Stomach (tissue), 9 donors: ENCODE data around the gene C17orf113. TPM values are rescaled to one million over a fixed set of nuclear protein-coding genes. Genes with fewer than 3 reads are reported as not detected.

Experiments
- DNase-seq, 2 donors: peaks; one replicate each; pipeline versions ENCODE4 v3.0.0 to v3.0.0-alpha.2; 2013 to 2019
- H3K27ac ChIP-seq, 5 donors: fragments of 200-600 bp in 4 of 5; sonication (generic) in 4 of 5; one replicate each; pipeline ENCODE4 v1.5.1; 2013 to 2019; ENCODE audit warnings: mild to moderate bottlenecking in 1 of 5, moderate library complexity in 1 of 5
- H3K27me3 ChIP-seq, 3 donors: fragments of 200-600 bp; sonication (generic); one replicate each; pipeline ENCODE4 v1.5.1; 2017 to 2019; ENCODE audit warnings: mixed run types in 1 of 3
- H3K36me3 ChIP-seq, 4 donors: fragments of 200-600 bp; sonication (generic); 1 replicate in 3 of 4; 2 replicates in 1 of 4; pipeline ENCODE4 v1.5.1; 2016 to 2019
- H3K4me1 ChIP-seq, 4 donors: fragments of 200-600 bp; sonication (generic); one replicate each; pipeline ENCODE4 v1.5.1; 2016 to 2019
- H3K4me3 ChIP-seq, 4 donors: fragments of 200-600 bp; sonication (generic) in 3 of 4; one replicate each; pipeline ENCODE4 v1.5.1; 2016 to 2019; ENCODE audit warnings: mild to moderate bottlenecking in 1 of 4
- H3K9me3 ChIP-seq, 4 donors: fragments of 200-600 bp; sonication (generic); one replicate each; pipeline ENCODE4 v1.5.1; 2016 to 2019
- EP300 ChIP-seq: sonication (generic); formaldehyde crosslinking; IDR thresholded peaks from one replicate; pipeline ENCODE4 v1.6.1; 2017; ENCODE audit warnings: antibody characterized with exemption
- POLR2A ChIP-seq, 4 donors: fragments of 450-650 bp; IDR thresholded peaks; one replicate each; pipeline ENCODE4 v1.6.1; 2016; ENCODE audit warnings: antibody characterized with exemption in 4 of 4, control low read depth in 2 of 4, mild to moderate bottlenecking in 1 of 4, moderate library complexity in 1 of 4
- POLR2AphosphoS5 ChIP-seq, 3 donors: sonication (generic); formaldehyde crosslinking; IDR thresholded peaks; one replicate each; pipeline ENCODE4 v1.6.1; 2016; ENCODE audit warnings: antibody characterized with exemption in 3 of 3
- WGBS, 5 donors: extraction: QIAGEN DNeasy Blood & Tissue Kit in 3 of 5; methylation state at CpG; one replicate each; pipeline versions ENCODE4 v1.1.5 to v1.1.7; 2013 to 2018; 5-methylcytosine and 5-hydroxymethylcytosine counted together
- intact Hi-C: fragments of 100-400 bp; cut with DNase I; formaldehyde crosslinking; loops from one replicate; pipeline ENCODE4 v1.15.1; 2023; ENCODE audit warnings: low total_unique reads
- polyA plus RNA-seq, 3 donors: library from polyadenylated mRNA; stranded (reverse); fragments of 200-250 nt; gene quantifications; one replicate each; pipeline ENCODE4 v1.2.3, GENCODE V29; 2013
- total RNA-seq, 5 donors: library from RNA; depleted of rRNA; stranded (reverse); fragments of >200 nt; gene quantifications; one replicate each; pipeline versions ENCODE4 v1.1.0 to v1.2.3, GENCODE V29; 2014 to 2016
- TF ChIP-seq, protein P1 (sequence below), 7 experiments: fragments of 450-650 bp in 4 of 7; fragments of 200-600 bp in 3 of 7; sonication (generic) in 3 of 7; IDR thresholded peaks; one replicate each; pipeline ENCODE4 v1.5.1; 2016 to 2019; ENCODE audit warnings: antibody characterized with exemption in 7 of 7, control low read depth in 2 of 7, mild to moderate bottlenecking in 1 of 7
- donor health status: healthy with polysubstance abuse.
- donor health status: Bipolar disorder and iron deficiency.
- donor health status: healthy.

The C17orf113 gene
- total and polyA plus RNA-seq, 8 donors: 0.31 to 5.2 (median 1.4) TPM; not detected in 2

DNA sequence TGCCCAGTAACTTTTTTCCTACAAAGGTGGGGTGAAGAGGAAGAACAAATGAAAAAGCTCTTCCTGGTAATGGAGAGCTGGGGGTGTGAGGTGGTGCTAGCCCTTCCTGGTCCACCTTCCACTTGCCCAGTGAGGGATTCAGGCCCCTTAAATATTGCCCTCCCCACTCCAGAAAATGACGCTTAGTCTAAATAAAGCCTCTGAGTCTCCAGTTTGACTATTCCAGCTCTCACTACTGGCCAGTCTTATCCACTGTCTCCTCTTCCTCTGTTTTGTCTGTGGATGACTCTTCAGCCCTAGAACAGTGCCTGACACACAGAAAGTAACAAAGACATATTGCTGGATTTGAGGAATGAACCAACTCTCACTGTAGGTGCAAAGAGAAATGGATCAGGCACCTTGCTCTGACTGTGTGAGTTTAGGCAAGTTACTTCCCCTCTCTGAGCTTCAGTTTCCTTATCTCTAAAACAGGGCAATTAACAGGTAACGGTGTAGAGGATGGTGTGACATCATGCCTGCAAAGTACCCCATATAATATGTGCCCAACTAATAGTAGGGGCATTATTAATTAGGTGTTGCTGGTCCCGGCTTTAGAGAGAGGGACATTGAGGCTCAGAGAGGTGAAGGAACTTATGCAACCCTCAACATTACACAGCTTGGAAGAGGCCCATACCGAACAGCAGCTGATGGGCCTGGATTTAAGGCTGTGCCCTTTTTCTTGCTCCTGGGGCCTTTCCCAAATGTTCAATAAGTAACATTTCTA, 26.6 kb upstream of the C17orf113 start:
- Histone ChIP-seq H3K27me3 (peaks cover 0 to 29% (median 14%) of the 10 kb centered on the region in 3 donors), H3K9me3 (no peaks in the 10 kb centered on the region), H3K36me3 (no peaks in the 10 kb centered on the region), H3K27ac (no peak overlapping the region), H3K4me3 (no peak overlapping the region), H3K4me1 (peaks cover 7 to 10% (median 9%) of the 10 kb centered on the region in 4 donors)
- intact Hi-C loops: no loop called here
- DNase-seq: no peak
- TF ChIP-seq POLR2AphosphoS5 (IDR thresholded peaks at IDR 0.05) (no peak), EP300 (no peak), POLR2A (IDR thresholded peaks at IDR 0.05) (no peak)
- TF ChIP-seq, protein P1, sequence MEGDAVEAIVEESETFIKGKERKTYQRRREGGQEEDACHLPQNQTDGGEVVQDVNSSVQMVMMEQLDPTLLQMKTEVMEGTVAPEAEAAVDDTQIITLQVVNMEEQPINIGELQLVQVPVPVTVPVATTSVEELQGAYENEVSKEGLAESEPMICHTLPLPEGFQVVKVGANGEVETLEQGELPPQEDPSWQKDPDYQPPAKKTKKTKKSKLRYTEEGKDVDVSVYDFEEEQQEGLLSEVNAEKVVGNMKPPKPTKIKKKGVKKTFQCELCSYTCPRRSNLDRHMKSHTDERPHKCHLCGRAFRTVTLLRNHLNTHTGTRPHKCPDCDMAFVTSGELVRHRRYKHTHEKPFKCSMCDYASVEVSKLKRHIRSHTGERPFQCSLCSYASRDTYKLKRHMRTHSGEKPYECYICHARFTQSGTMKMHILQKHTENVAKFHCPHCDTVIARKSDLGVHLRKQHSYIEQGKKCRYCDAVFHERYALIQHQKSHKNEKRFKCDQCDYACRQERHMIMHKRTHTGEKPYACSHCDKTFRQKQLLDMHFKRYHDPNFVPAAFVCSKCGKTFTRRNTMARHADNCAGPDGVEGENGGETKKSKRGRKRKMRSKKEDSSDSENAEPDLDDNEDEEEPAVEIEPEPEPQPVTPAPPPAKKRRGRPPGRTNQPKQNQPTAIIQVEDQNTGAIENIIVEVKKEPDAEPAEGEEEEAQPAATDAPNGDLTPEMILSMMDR (IDR thresholded peaks at IDR 0.05): no peak
- WGBS, 5 donors: 72 to 85% (median 76%) methylated on average over 4 of the region's 4 CpGs

DNA sequence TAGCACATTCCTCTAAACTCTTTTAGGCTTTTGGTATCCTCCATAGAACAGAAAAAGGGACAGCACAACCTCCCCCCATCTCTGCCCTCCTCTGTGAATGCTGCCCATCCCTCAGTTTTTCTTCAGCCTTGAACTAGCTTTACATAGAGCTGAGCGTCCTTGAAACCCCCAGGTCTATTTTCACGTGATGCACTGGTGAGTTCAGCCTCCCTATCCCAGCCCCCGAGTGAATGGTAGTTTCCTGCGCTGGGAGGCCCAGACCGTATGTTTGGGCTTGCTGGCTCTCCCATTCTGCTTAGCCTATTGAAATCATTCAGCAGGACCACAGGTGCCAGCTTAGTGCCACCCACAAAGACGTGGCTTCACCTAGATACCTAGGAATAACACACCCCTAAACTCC, 25.4 kb upstream of the C17orf113 start:
- whole genome bisulfite sequencing, 5 donors: 74 to 79% (median 75%) methylated on average over 6 of the region's 6 CpGs
- no peak overlapping the region for H3K4me3 ChIP-seq
- DNase-seq: no peak
- intact Hi-C loops: no loop called here
- H3K36me3 ChIP-seq: no peaks in the 10 kb centered on the region
- no peaks in the 10 kb centered on the region for H3K9me3 ChIP-seq
- no peak for TF ChIP-seq EP300
- TF ChIP-seq, protein P1 (IDR thresholded peaks at IDR 0.05): no peak
- TF ChIP-seq POLR2AphosphoS5 (IDR thresholded peaks at IDR 0.05): no peak
- no peak for TF ChIP-seq POLR2A (IDR thresholded peaks at IDR 0.05)
- no peak overlapping the region for H3K27ac ChIP-seq
- peaks cover 11 to 14% (median 12%) of the 10 kb centered on the region in 4 donors for H3K4me1 ChIP-seq
- H3K27me3 ChIP-seq: peaks cover 0 to 41% (median 26%) of the 10 kb centered on the region in 3 donors

DNA sequence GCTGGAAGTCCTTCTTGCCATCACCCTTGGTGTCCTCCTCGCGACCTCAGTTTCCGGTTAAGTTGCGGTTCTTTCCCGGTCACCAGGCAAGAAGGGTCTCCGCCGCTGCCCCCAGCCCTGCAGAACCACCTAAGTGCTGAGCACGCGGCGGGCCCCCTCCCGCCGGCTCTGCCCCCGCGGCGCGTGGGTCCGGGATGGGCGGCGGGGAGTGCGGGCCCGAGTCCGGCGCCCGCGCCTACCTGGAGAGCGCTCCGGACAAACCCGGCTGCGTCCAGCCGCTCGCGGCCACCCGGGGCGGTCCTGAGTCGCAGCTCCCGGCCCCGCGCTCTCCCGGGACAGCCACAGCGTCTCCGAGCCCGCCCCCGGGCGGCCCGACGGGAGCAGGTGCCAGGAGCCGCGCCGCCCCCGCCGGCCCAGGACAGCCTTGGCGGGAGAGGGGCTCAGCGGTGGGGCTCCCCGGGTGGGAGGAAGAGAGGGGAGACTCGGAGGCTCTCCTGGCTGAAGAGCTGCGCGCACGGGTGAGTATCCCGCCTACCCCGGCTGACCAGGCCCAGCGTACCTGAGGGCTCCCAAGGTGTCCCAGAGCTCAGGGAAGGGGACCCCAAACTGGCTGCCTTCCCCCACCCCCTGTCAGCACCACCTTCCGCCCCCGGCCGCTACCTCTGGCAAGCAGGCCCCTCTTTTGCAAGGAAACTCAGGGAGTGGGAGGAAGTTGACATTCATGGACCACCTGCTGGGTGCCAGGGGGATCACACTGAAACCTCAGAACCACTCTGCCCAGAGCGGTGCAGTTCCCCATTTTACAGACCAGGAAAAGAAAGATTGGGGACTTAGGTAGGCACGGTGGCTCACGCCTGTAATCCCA, 22.2 kb upstream of the C17orf113 start:
- Histone ChIP-seq H3K27ac (no peak overlapping the region), H3K4me1 (peaks cover 11 to 14% (median 12%) of the 10 kb centered on the region in 4 donors), H3K4me3 (peak overlapping the region; percentile 33 to 49 (median 40)), H3K27me3 (peaks cover 0 to 47% (median 27%) of the 10 kb centered on the region in 3 donors), H3K9me3 (no peaks in the 10 kb centered on the region), H3K36me3 (no peaks in the 10 kb centered on the region)
- TF ChIP-seq POLR2AphosphoS5 (IDR thresholded peaks at IDR 0.05): no peak
- TF ChIP-seq, protein P1 (IDR thresholded peaks at IDR 0.05): peak in 1 of 7 experiments; percentile 10
- intact Hi-C loops: no loop called here
- peak; percentile 48 to 72 for DNase-seq
- 10 to 38% (median 14%) methylated on average over 9 to 67 of the region's 67 CpGs for WGBS, 5 donors

GRCh38 chr17:42071810-42072209, 21.4 kb upstream of the C17orf113 start:
- TF ChIP-seq POLR2A (IDR thresholded peaks at IDR 0.05) (no peak), EP300 (no peak), POLR2AphosphoS5 (IDR thresholded peaks at IDR 0.05) (no peak)
- TF ChIP-seq, protein P1 (IDR thresholded peaks at IDR 0.05): no peak
- H3K9me3 ChIP-seq: no peaks in the 10 kb centered on the region
- no peaks in the 10 kb centered on the region for H3K36me3 ChIP-seq
- peak overlapping the region in 3 of 4 donors; percentile 40 to 49 (median 40) for H3K4me3 ChIP-seq
- no peak overlapping the region for H3K27ac ChIP-seq
- WGBS, 5 donors: 23 to 30% (median 28%) methylated on average over 3 of the region's 3 CpGs
- no peak for DNase-seq
- intact Hi-C loops: no loop called here
- peaks cover 0 to 46% (median 27%) of the 10 kb centered on the region in 3 donors for H3K27me3 ChIP-seq
- peaks cover 11 to 14% (median 12%) of the 10 kb centered on the region in 4 donors for H3K4me1 ChIP-seq
